Measurements from ENCODE around the gene NEMP1.
"Not testable (repeated sequence)": the region's sequence is repeated elsewhere in the genome, so short reads cannot be mapped to it uniquely, and the experiment has no call there.

Gene NEMP1

DNA sequence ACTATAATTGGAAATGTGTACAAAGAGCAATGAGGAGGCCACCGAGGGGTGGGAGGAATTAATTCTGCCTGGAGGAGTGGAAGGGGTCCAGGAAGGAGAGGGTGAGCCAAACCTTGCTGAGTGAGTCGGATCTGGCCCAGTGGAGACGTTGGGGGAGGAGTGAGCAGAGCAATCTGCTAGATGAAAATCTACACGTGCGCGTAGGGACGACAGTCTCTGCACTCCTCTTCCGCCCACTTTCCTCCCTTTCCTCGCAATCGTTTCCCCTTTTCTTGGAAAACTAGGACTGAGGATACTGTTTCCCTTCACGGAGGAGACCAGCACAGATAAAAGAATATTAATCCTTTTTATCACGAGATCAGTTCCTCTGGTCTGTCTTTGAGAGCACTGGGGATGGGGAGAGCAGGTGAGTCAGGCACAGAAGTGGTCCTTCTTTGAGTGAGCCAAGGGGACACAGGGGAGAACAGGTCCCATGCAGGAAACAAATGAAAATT lies 7.5 kb upstream of the NEMP1 start:
- peak overlapping the region; percentile 98 to 99 for H3K27ac ChIP-seq
- peak overlapping the region; percentile 97 for H3K4me3 ChIP-seq
- TF ChIP-seq, protein P1, sequence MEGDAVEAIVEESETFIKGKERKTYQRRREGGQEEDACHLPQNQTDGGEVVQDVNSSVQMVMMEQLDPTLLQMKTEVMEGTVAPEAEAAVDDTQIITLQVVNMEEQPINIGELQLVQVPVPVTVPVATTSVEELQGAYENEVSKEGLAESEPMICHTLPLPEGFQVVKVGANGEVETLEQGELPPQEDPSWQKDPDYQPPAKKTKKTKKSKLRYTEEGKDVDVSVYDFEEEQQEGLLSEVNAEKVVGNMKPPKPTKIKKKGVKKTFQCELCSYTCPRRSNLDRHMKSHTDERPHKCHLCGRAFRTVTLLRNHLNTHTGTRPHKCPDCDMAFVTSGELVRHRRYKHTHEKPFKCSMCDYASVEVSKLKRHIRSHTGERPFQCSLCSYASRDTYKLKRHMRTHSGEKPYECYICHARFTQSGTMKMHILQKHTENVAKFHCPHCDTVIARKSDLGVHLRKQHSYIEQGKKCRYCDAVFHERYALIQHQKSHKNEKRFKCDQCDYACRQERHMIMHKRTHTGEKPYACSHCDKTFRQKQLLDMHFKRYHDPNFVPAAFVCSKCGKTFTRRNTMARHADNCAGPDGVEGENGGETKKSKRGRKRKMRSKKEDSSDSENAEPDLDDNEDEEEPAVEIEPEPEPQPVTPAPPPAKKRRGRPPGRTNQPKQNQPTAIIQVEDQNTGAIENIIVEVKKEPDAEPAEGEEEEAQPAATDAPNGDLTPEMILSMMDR (IDR thresholded peaks at IDR 0.05): no peak
- DNase-seq (ENCODE audit: low spot score): no peak

DNA sequence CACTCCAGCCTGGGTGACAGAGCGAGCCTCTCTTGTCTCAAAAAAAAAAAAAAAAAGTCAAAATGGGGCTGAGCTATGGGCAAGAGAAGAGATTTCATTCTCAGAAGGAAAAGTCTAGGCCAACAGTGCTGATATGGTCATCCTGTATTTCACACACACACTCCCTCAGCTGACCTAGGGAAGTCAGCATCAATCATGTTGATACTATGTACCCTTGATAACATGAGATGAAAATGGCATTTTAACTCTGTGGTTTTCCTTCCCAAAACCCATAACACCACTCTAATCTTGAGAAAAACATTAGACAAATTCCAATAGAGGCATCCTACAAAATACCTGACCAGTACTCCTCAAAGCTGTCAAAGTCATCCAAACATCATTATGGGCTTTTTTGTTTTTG lies 2.3 kb upstream of the NEMP1 start:
- no peak overlapping the region for H3K27ac ChIP-seq

GRCh38 chr12:57079821-57080220 lies 1.2 kb upstream of the NEMP1 start:
- peak overlapping the region in 1 of 2 donors; percentile 75 for H3K27ac ChIP-seq
- DNase-seq (ENCODE audit: low spot score): no peak
- TF ChIP-seq, protein P1 (IDR thresholded peaks at IDR 0.05): no peak
- no peak overlapping the region for H3K4me3 ChIP-seq

More for the DNA sequence above, 2.3 kb upstream of the NEMP1 start:
- DNase-seq (ENCODE audit: low spot score): no peak
- no peak overlapping the region for H3K4me3 ChIP-seq
- TF ChIP-seq, protein P1 (IDR thresholded peaks at IDR 0.05): no peak

DNA sequence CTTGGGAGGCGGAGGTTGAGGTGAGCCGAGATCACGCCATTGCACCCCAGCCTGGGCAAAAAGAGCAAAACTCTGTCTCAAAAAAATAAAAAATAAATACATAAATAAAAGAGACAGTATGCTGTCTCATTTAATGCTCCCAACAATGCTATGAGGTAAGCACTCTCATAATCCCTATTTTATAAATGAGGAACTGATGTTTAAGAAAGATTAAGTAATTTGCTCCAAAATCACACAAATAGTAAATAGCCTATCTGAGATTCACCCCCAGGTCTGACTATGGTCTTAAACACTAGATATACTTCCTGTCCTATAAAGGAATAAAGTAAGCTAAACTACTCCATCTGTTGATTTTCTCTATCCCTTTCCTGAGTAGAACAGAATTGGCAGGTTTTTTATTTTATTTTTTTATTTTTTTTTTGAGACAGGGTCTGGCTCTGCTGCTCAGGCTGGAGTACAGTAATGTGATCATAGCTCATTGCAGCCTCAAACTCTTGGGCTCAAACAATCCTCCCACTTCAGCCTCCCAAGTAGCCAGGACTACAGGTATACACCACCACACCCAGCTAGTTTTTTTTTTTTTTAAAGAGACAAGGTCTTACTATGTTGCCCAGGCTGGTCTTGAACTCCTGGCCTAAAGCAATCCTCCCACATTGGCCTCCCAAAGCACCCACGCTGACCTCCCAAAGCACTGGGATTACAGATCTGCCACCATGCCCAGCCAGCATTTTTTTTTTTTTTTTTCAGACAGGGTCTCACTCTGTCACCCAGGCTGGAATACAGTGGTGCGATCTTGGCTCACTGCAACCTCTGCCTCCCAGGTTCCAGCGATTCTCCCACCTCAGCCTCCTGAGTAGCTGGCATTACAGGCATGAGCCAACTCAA lies 4.8 kb downstream of the NEMP1 start:
- DNase-seq (ENCODE audit: low spot score); H3K4me3 ChIP-seq: not testable (repeated sequence)
- peak overlapping the region; percentile 32 to 62 for H3K27ac ChIP-seq

GRCh38 chr12:57072661-57073060 lies 5.9 kb downstream of the NEMP1 start:
- DNase-seq (ENCODE audit: low spot score): no peak
- TF ChIP-seq, protein P1 (IDR thresholded peaks at IDR 0.05): no peak
- H3K4me3 ChIP-seq: peak overlapping the region; percentile 41
- peak overlapping the region; percentile 32 to 70 for H3K27ac ChIP-seq

DNA sequence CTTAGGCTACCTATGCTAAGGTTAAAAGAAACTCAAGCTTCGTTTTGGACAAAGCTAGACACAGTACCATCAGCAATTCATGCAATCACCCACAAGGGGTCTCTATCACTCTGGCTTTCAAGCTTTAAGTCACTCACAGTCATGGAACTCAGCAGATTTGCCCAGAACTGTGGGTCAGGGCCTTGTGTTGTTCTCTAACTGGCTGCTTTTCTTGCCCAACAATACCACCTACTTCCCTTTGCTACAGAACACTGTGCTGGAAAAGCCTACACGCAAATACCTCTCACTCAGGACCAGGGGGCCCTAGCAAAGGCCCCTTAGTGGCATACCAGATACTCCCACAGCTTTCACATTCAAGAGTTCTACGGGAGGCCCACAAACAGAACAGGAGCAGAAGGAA lies 9.1 kb downstream of the NEMP1 start:
- H3K4me3 ChIP-seq: no peak overlapping the region
- TF ChIP-seq, protein P1 (IDR thresholded peaks at IDR 0.05): peak; percentile 81
- DNase-seq (ENCODE audit: low spot score): peak; percentile 79
- H3K27ac ChIP-seq: peak overlapping the region; percentile 44 to 75

GRCh38 chr12:57066245-57066644 lies 12.3 kb downstream of the NEMP1 start:
- Histone ChIP-seq H3K4me3 (no peak overlapping the region), H3K27ac (no peak overlapping the region)
- TF ChIP-seq, protein P1 (IDR thresholded peaks at IDR 0.05): no peak
- no peak for DNase-seq (ENCODE audit: low spot score)
